Spleen (tissue), 11 donors: ENCODE data around the gene FRMD4B. TPM values are rescaled to one million over a fixed set of nuclear protein-coding genes. Genes with fewer than 3 reads are reported as not detected.

Source experiments
- DNase-seq: peaks from one replicate; pipeline ENCODE4 v3.0.0-alpha.2; 2020
- H3K27ac ChIP-seq, 8 donors: fragments of 200-600 bp; sonication (generic) in 7 of 8; 1 replicate in 4 of 8; 2 replicates in 4 of 8; pipeline versions ENCODE4 v1.5.0 to v1.8.0; 2016 to 2021; ENCODE audit warnings: inconsistent platforms in 4 of 8, mild to moderate bottlenecking in 4 of 8, moderate library complexity in 1 of 8
- H3K27me3 ChIP-seq, 7 donors: fragments of 200-600 bp; sonication (generic) in 6 of 7; replicated peaks in 1 of 7; 1 replicate in 4 of 7; 2 replicates in 3 of 7; pipeline versions ENCODE4 v1.5.0 to v1.8.0; 2016 to 2021; ENCODE audit warnings: inconsistent platforms in 3 of 7, mild to moderate bottlenecking in 1 of 7
- H3K36me3 ChIP-seq, 6 donors: fragments of 200-600 bp; sonication (generic) in 5 of 6; 1 replicate in 4 of 6; 2 replicates in 2 of 6; pipeline versions ENCODE4 v1.5.0 to v1.8.0; 2016 to 2021; ENCODE audit warnings: inconsistent platforms in 2 of 6
- H3K4me1 ChIP-seq, 6 donors: fragments of 200-600 bp; sonication (generic) in 5 of 6; 1 replicate in 3 of 6; 2 replicates in 3 of 6; pipeline versions ENCODE4 v1.5.0 to v1.8.0; 2016 to 2021; ENCODE audit warnings: inconsistent platforms in 3 of 6
- H3K4me3 ChIP-seq, 8 donors: fragments of 200-600 bp; sonication (generic) in 7 of 8; 1 replicate in 4 of 8; 2 replicates in 4 of 8; pipeline versions ENCODE4 v1.5.0 to v1.8.0; 2016 to 2021; ENCODE audit warnings: inconsistent platforms in 4 of 8, mild to moderate bottlenecking in 4 of 8, moderate library complexity in 2 of 8
- H3K9me3 ChIP-seq, 8 donors: fragments of 200-600 bp; sonication (generic) in 7 of 8; 1 replicate in 4 of 8; 2 replicates in 4 of 8; pipeline versions ENCODE4 v1.5.0 to v1.8.0; 2016 to 2021; ENCODE audit warnings: inconsistent platforms in 4 of 8
- POLR2A ChIP-seq, 3 donors: fragments of 450-650 bp; IDR thresholded peaks; one replicate each; pipeline ENCODE4 v1.5.1; 2017; ENCODE audit warnings: antibody characterized with exemption in 3 of 3, mild to moderate bottlenecking in 1 of 3
- POLR2AphosphoS5 ChIP-seq, 3 donors: sonication (generic); formaldehyde crosslinking; IDR thresholded peaks; one replicate each; pipeline ENCODE4 v1.5.1; 2017; ENCODE audit warnings: antibody characterized with exemption in 3 of 3
- WGBS, 5 donors: extraction: QIAGEN DNeasy Blood & Tissue Kit in 3 of 5; methylation state at CpG; one replicate each; pipeline versions ENCODE4 v1.1.5 to v1.1.7; 2013 to 2018; 5-methylcytosine and 5-hydroxymethylcytosine counted together
- intact Hi-C: fragments of 100-400 bp; cut with DNase I; formaldehyde crosslinking; loops from one replicate; pipeline ENCODE4 v1.15.0; 2023; ENCODE audit warnings: low total_unique reads
- polyA plus RNA-seq, 3 donors: library from polyadenylated mRNA; stranded (reverse); fragments of 200-250 nt; gene quantifications; one replicate each; pipeline ENCODE4 v1.2.1, GENCODE V29; 2013
- total RNA-seq, 7 donors: library from RNA; depleted of rRNA in 3 of 7; stranded (reverse); fragments of >200 nt in 3 of 7; fragmentation: NEBNext Ultra II Directional in 4 of 7; extraction: Animal tissue kit (Norgen Biotek cat#: 25700) in 4 of 7; gene quantifications; one replicate each; pipeline versions ENCODE4 v1.1.0 to v1.2.1, GENCODE V29; 2016 to 2021
- TF ChIP-seq, protein P1 (sequence below), 11 experiments: fragments of 200-600 bp in 7 of 11; fragments of 450-650 bp in 4 of 11; sonication (generic) in 4 of 11; IDR thresholded peaks in 8 of 11; conservative IDR thresholded peaks in 3 of 11; 1 replicate in 7 of 11; 2 replicates in 4 of 11; pipeline versions ENCODE4 v1.4.0 to v1.8.0; 2016 to 2021; ENCODE audit warnings: antibody characterized with exemption in 11 of 11, inconsistent platforms in 4 of 11, mild to moderate bottlenecking in 1 of 11
- donor health status: healthy with polysubstance abuse.
- donor health status: DM: no; HTN: no; CAD: no; lungs with moderate emphysema.
- donor health status: DM: no; HTN: no; CAD: no.
- donor health status: Bipolar disorder and iron deficiency.
- donor health status: healthy.
- donor health status: DM: no; HTN: no; CAD: no.
- donor health status: DM: yes; HTN: yes; CAD: no.

The FRMD4B gene
- total and polyA plus RNA-seq, 10 donors, result 8.1 to 143 (median 112) TPM

DNA sequence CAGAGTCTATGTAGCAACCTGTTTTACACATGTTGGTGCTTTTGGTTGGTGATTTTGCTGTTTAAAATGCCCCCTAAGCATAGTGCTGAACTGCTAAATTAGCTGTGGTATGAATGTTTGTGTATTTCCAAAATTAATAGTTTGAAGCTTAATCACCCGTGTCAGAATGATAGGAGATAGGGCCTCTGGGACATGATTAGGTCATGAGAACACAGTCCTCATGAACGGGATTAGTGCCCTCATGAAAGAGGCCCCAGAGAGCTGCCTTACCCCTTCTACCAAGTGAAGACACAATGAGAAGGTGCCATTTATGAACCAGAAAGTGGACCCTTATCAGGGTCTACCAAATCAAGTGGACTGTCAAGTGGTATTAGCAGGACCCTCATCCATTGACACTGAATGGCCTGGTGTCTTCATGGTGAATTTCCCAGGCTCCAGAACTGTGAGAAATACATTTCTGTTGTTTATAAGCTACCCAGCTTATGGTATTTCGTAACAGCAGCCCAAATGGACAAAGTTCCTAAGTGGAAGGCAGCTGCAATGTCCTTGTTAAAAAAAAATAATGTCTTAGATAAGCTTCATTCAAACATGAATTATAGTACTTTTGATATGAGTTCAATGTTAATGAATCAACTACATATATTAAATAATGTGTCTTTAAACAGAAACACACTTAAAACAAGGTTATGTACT is 37.7 kb upstream of the FRMD4B start:
- WGBS, 5 donors, result 76 to 92% (median 84%) methylated on average over 3 of the region's 3 CpGs
- H3K4me3 ChIP-seq, result no peak overlapping the region
- intact Hi-C loops, result loop anchor here (10.0 kb wide), 2 partner anchors 119 to 259 kb away; no protein-coding TSS in a partner anchor
- no peak for TF ChIP-seq POLR2A (IDR thresholded peaks at IDR 0.05)
- H3K27ac ChIP-seq, result no peak overlapping the region
- no peak for DNase-seq
- H3K9me3 ChIP-seq, result no peaks in the 10 kb centered on the region
- H3K27me3 ChIP-seq, result no peaks in the 10 kb centered on the region
- H3K36me3 ChIP-seq, result no peaks in the 10 kb centered on the region
- peaks cover 6 to 21% (median 13%) of the 10 kb centered on the region in 6 donors for H3K4me1 ChIP-seq

DNA sequence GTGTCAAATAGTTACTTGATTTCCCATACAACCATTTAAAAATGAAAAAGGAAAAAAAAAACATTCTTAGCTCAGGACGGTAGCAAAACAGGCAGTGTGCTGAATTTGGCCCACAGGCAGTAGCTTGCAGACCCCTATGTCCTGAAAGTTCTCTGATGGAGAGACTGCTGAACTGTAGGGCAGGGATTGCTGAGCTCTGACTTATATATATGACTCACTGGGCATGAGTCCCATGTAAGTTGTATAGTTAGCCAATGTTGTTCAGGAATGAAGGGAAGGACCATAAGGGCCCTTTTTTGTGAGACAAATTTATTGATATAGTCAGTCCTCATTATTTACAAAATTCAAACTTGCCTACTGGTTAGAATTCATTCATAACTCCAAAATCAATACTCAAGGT is 36.9 kb upstream of the FRMD4B start:
- no peaks in the 10 kb centered on the region for H3K9me3 ChIP-seq
- 88 to 97% (median 97%) methylated on average over 1 of the region's 1 CpG for WGBS, 5 donors
- peaks cover 6 to 21% (median 13%) of the 10 kb centered on the region in 6 donors for H3K4me1 ChIP-seq
- intact Hi-C loops, result loop anchor here (10.0 kb wide), 2 partner anchors 118 to 258 kb away; no protein-coding TSS in a partner anchor
- TF ChIP-seq, protein P1, sequence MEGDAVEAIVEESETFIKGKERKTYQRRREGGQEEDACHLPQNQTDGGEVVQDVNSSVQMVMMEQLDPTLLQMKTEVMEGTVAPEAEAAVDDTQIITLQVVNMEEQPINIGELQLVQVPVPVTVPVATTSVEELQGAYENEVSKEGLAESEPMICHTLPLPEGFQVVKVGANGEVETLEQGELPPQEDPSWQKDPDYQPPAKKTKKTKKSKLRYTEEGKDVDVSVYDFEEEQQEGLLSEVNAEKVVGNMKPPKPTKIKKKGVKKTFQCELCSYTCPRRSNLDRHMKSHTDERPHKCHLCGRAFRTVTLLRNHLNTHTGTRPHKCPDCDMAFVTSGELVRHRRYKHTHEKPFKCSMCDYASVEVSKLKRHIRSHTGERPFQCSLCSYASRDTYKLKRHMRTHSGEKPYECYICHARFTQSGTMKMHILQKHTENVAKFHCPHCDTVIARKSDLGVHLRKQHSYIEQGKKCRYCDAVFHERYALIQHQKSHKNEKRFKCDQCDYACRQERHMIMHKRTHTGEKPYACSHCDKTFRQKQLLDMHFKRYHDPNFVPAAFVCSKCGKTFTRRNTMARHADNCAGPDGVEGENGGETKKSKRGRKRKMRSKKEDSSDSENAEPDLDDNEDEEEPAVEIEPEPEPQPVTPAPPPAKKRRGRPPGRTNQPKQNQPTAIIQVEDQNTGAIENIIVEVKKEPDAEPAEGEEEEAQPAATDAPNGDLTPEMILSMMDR (IDR thresholded peaks at IDR 0.05 in 8 of 11, conservative IDR thresholded peaks at IDR 0.05 in 3 of 11), result no peak
- no peak for TF ChIP-seq POLR2A (IDR thresholded peaks at IDR 0.05)
- TF ChIP-seq POLR2AphosphoS5 (IDR thresholded peaks at IDR 0.05), result no peak
- H3K36me3 ChIP-seq, result no peaks in the 10 kb centered on the region
- no peak overlapping the region for H3K4me3 ChIP-seq
- H3K27me3 ChIP-seq, result no peaks in the 10 kb centered on the region
- DNase-seq, result no peak
- no peak overlapping the region for H3K27ac ChIP-seq

DNA sequence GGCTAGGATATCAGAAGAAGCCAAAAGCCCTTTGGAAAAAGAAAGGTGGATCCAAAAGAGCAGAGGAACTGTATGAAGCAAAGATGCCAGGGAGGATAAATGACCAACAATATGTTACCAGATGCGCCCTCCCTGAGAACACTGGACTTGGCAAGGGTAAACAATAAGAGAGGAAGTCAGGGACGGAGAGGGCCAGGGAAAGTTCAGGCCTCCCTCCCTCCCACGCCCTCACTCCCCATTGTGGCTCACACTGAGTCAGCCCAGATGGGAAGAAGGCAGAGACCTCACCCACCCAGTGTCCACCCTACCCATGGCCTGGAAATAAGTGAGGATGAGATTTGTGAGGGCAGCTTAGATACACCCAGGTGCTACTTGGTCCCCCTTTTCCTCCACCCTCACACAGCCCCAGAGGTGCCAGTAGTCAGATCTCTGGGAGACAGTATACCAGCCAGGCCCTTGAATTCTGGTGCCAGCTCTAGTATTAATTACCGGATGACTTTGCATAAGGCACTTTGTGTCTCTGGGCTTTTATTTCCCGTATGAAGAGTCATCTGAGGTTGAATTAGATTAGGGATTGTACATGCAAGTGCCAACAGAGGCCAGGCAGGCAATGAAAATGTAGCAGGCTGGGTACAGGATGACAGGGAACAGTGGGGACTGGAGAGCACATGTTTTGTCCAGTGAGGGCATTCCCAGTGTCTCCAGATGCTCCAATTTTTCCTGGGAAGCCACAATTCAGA is 35.1 kb upstream of the FRMD4B start:
- whole genome bisulfite sequencing, 5 donors, result 46 to 69% (median 58%) methylated on average over 5 of the region's 5 CpGs
- peaks cover 6 to 21% (median 13%) of the 10 kb centered on the region in 6 donors for H3K4me1 ChIP-seq
- H3K9me3 ChIP-seq, result no peaks in the 10 kb centered on the region
- H3K27me3 ChIP-seq, result no peaks in the 10 kb centered on the region
- intact Hi-C loops, result loop anchor here (10.0 kb wide), 2 partner anchors 116 to 256 kb away; no protein-coding TSS in a partner anchor
- H3K4me3 ChIP-seq, result no peak overlapping the region
- DNase-seq, result no peak
- H3K27ac ChIP-seq, result peak overlapping the region in 7 of 8 donors; percentile 27 to 72 (median 57)
- H3K36me3 ChIP-seq, result no peaks in the 10 kb centered on the region
- TF ChIP-seq POLR2A (IDR thresholded peaks at IDR 0.05), result no peak
- TF ChIP-seq, protein P1 (IDR thresholded peaks at IDR 0.05 in 8 of 11, conservative IDR thresholded peaks at IDR 0.05 in 3 of 11), result no peak
- peak in 2 of 3 donors; percentile 45 to 51 for TF ChIP-seq POLR2AphosphoS5 (IDR thresholded peaks at IDR 0.05)

DNA sequence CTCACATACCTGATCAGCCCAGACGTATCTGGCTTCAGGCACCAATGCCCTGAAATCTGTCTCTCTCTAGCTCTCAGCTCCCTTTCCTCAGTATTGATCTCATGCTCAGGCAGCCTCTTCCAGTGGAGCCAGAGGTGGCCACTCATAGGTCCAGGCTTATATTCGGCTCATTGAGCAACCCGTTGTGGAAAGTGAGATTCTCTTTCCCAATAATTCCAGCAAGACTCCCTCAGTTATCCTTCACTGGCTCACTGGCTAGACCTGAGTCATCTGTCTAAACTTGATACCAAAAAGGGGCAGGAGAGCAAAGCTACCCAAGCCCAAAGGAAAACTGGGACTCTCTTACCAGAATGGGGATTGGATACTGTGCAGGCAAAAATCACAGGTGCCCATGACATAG is 33.4 kb upstream of the FRMD4B start:
- WGBS, 5 donors, result 73 to 94% (median 92%) methylated on average over 3 of the region's 3 CpGs
- H3K27ac ChIP-seq, result no peak overlapping the region
- H3K4me3 ChIP-seq, result no peak overlapping the region
- H3K36me3 ChIP-seq, result no peaks in the 10 kb centered on the region
- intact Hi-C loops, result no loop called here
- DNase-seq, result no peak
- no peaks in the 10 kb centered on the region for H3K27me3 ChIP-seq
- H3K9me3 ChIP-seq, result no peaks in the 10 kb centered on the region
- peaks cover 6 to 16% (median 13%) of the 10 kb centered on the region in 6 donors for H3K4me1 ChIP-seq
- no peak for TF ChIP-seq POLR2AphosphoS5 (IDR thresholded peaks at IDR 0.05)
- TF ChIP-seq, protein P1 (IDR thresholded peaks at IDR 0.05 in 8 of 11, conservative IDR thresholded peaks at IDR 0.05 in 3 of 11), result no peak
- no peak for TF ChIP-seq POLR2A (IDR thresholded peaks at IDR 0.05)
